ENCODE measurements around the gene ASL.
"Not testable (repeated sequence)": the region's sequence is repeated elsewhere in the genome, so short reads cannot be mapped to it uniquely, and the experiment has no call there.

The ASL gene

GRCh38 chr7:66076462-66077329 is 1.1 kb downstream of the ASL start:
- no peak for DNase-seq

GRCh38 chr7:66078067-66078466 is 2.4 kb downstream of the ASL start:
- DNase-seq = no peak

DNA sequence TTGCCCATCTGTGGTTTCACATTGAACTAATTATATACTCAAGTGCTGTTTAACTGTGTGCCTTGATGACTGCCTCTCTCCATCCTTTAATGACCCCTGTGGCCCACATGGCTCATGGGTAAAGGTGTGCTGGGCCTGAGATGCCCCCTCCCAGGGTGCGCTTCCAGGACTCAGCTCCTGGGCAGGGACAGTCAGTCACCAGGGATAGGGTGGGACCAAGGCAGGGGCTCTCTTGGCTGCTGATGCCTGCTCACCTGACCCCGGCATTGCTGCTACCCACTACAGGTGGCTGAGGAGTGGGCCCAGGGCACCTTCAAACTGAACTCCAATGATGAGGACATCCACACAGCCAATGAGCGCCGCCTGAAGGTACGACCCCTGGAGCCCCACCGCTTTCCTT is 6.5 kb downstream of the ASL start:
- DNase-seq = no peak

- no peak for DNase-seq
Measured at GRCh38 chr7:66082886-66083415, 7.3 kb downstream of the ASL start.

GRCh38 chr7:66083677-66084076 is 8.1 kb downstream of the ASL start:
- DNase-seq = no peak

DNA sequence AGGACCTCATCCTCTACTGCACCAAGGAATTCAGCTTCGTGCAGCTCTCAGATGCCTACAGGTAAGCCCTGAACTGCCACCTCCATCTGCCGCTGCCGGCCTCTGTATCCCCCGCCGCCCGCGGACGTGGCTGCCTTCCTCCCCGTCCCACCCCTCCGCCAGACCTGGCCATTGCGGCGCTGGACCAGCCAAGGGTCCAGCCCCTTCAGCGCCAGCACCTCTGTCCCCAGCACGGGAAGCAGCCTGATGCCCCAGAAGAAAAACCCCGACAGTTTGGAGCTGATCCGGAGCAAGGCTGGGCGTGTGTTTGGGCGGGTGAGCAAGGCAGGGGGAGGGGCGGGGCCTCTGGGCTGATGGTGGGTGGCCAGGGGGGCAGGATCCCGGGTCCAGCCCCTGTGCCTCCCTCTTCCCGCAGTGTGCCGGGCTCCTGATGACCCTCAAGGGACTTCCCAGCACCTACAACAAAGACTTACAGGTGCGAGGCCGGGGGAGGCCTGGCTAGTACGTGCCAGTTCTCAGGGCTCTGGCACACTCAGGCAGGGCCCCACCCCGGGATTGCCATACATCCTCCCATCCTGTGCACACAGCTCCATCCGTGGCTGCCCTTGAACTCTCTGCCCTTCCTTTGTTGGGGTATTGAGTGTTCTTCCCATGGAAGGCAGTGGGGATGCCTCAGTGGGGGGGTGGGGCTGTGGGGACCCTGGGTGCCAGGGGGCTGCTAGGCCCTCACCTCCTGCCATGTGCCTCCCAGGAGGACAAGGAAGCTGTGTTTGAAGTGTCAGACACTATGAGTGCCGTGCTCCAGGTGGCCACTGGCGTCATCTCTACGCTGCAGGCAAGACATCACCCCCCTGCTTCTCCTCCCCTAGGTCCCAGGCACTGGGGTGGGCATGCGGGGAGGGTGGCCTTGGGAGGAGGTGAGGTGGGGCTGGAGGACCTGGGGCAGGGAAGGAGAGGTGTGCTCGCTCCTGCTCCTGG is 13.5 kb downstream of the ASL start:
- DNase-seq = no peak

DNA sequence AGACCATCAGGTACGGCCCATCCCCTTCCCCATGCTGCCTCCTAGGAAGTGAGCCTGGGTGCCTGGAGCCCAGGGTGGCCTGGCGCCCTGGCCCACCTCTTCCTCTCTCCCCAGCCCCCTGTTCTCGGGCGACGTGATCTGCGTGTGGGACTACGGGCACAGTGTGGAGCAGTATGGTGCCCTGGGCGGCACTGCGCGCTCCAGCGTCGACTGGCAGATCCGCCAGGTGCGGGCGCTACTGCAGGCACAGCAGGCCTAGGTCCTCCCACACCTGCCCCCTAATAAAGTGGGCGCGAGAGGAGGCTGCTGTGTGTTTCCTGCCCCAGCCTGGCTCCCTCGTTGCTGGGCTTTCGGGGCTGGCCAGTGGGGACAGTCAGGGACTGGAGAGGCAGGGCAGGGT is 17.0 kb downstream of the ASL start:
- DNase-seq = no peak

- no peak for DNase-seq
Measured at GRCh38 chr7:66095010-66095409, 19.4 kb downstream of the ASL start.

- no peak for DNase-seq
Measured at GRCh38 chr7:66099232-66099550, 23.6 kb downstream of the ASL start.

DNA sequence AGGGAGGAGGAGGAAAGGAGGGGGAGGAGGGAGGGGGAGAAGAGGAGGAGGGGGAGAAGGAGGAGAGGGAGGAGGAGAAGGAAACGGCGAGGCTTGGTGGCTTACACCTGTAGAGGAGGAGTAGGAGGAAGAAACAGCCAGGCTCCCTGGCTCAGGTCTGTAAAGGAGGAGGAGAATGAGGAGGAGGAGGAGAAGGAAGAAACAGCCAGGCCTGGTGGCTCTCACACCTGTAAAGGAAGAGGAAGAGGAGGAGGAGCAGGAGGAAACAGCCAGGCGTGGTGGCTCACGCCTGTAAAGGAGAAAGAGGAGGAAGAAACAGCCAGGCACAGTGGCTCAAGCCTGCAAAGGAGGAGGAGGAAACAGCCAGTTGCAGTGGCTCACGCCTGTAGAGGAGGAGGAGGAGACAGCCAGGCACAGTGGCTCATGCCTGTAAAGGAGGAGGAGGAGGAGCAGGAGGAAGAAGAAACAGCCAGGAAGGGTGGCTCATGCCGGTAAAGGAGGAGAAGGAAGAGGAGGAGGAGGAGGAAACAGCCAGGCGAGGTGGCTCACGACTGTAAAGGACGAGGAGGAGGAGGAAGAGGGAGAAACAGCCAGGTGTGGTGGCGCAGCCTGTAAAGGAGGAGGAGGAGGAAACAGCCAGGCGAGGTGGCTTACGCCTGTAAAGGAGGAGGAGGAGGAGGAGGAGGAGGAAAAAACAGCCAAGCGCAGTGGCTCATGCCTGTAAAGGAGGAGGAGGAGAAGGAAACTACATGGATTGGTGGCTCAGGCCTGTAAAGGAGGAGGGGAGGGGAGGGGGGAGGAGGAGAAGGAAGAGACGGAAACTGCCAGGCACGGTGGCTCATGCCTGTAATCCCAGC is 24.2 kb downstream of the ASL start:
- peak in 2 of 4 experiments; percentile 11 to 21 for DNase-seq

GRCh38 chr7:66100408-66101050 is 24.9 kb downstream of the ASL start:
- DNase-seq = no peak

DNA sequence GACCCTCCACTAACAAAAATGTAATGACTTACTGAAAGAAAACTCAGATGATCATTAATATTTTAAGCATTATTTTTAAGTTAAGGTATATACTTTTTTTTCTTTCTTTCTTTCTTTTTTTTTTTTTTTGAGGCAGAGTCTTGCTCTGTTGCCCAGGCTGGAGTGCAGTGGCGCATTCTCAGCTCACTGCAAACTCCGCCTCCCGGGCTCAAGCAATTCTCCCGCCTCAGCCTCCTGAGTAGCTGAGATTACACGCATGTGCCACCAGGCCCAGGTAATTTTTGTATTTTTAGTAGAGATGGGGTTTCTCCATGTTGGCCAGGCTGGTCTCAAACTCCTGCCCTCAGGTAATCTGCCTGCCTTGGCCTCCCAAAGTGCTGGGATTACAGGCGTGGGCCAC is 26.5 kb downstream of the ASL start:
- not testable (repeated sequence) for DNase-seq

GRCh38 chr7:66103994-66104393 is 28.4 kb downstream of the ASL start:
- not testable (repeated sequence) for DNase-seq

- DNase-seq = no peak
Measured at GRCh38 chr7:66105263-66105748, 29.7 kb downstream of the ASL start.

DNA sequence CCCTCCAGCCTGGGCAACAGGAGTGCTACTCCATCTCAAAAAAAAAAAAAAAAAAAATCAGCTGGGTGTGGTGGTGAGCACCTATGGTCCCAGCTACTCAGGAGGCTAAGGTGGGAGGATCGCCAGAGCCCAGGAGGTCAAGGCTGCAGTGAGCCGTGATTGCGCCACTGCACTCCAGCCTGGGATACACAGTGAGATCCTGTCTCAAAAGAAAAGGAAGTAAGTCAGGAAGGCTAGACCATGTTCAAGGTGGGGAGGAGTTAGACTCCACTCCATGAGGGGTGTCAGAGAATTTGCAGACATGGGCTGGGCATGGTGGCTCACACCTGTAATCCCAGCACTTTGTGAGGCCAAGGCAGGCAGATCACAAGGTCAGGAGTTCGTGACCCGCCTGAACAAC is 32.8 kb downstream of the ASL start:
- not testable (repeated sequence) for DNase-seq

DNA sequence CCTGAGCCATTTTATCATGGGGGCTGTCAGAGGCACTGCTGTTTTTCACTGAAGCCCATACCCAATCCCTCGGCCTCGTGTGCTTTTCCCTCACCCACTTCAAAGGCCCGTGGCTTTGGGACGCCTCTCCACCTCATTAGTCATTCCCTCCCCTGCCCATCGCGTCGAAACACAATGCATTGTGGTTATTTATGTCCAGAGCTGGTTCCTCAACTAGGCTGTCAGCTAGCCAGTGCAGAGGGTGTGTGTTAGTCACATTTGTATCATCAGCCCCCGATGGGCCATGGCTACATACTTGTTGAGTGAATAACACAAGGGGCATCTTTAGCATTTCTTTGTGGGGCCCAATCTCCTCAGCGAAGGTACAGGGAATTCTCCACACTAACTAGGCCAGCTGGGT is 35.2 kb downstream of the ASL start:
- DNase-seq = no peak

GRCh38 chr7:66114743-66115649 is 39.4 kb downstream of the ASL start, which contains the start of gene CRCP:
TSS of gene CRCP (plus strand) at chr7:66114847. CDS start at chr7:66114963, 116 bp downstream.
- peak; percentile 66 to 81 (median 70) for DNase-seq

GRCh38 chr7:66116680-66117420 is 41.2 kb downstream of the ASL start:
- not testable (repeated sequence) for DNase-seq

- DNase-seq = no peak
Measured at GRCh38 chr7:66118603-66119002, 43.0 kb downstream of the ASL start.
